ENCODE results near the gene TMCC3.

Gene TMCC3

DNA sequence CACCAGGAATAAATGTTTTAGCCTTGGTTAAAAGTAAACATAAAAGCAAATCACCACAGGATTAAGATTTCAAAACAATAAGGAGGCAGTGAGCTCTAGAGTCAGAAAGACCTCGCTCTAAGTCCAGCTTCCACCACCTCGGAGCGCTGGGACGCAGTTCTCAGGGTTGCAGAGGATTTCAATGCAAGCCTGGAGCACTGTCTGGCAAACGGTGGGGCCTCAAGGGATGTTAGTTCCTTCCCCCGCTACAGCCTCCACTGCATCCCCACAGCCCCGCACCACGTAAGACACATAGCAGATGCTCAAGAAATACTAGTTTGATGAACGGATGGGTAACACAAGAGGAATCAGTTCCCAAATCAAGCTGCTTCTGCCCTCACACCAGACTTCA, 39.3 kb upstream of the TMCC3 start:
- TF ChIP-seq POLR2AphosphoS5 (IDR thresholded peaks at IDR 0.05; ENCODE audit: low read depth, low read length) (no peak), FOXP2 (optimal IDR thresholded peaks at IDR 0.05; ENCODE audit: borderline replicate concordance, extremely low read depth, extremely low read length, insufficient read depth) (no peak), TAF1 (IDR thresholded peaks at IDR 0.05; ENCODE audit: borderline replicate concordance, insufficient read depth, low read length) (no peak), SIN3A (IDR thresholded peaks at IDR 0.05; ENCODE audit: borderline replicate concordance, insufficient read depth, low read length) (no peak)
- TF ChIP-seq, protein P1, sequence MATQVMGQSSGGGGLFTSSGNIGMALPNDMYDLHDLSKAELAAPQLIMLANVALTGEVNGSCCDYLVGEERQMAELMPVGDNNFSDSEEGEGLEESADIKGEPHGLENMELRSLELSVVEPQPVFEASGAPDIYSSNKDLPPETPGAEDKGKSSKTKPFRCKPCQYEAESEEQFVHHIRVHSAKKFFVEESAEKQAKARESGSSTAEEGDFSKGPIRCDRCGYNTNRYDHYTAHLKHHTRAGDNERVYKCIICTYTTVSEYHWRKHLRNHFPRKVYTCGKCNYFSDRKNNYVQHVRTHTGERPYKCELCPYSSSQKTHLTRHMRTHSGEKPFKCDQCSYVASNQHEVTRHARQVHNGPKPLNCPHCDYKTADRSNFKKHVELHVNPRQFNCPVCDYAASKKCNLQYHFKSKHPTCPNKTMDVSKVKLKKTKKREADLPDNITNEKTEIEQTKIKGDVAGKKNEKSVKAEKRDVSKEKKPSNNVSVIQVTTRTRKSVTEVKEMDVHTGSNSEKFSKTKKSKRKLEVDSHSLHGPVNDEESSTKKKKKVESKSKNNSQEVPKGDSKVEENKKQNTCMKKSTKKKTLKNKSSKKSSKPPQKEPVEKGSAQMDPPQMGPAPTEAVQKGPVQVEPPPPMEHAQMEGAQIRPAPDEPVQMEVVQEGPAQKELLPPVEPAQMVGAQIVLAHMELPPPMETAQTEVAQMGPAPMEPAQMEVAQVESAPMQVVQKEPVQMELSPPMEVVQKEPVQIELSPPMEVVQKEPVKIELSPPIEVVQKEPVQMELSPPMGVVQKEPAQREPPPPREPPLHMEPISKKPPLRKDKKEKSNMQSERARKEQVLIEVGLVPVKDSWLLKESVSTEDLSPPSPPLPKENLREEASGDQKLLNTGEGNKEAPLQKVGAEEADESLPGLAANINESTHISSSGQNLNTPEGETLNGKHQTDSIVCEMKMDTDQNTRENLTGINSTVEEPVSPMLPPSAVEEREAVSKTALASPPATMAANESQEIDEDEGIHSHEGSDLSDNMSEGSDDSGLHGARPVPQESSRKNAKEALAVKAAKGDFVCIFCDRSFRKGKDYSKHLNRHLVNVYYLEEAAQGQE (IDR thresholded peaks at IDR 0.05; ENCODE audit: insufficient read depth in 1 of 2, low read depth in 2 of 2, low read length in 2 of 2): no peak

DNA sequence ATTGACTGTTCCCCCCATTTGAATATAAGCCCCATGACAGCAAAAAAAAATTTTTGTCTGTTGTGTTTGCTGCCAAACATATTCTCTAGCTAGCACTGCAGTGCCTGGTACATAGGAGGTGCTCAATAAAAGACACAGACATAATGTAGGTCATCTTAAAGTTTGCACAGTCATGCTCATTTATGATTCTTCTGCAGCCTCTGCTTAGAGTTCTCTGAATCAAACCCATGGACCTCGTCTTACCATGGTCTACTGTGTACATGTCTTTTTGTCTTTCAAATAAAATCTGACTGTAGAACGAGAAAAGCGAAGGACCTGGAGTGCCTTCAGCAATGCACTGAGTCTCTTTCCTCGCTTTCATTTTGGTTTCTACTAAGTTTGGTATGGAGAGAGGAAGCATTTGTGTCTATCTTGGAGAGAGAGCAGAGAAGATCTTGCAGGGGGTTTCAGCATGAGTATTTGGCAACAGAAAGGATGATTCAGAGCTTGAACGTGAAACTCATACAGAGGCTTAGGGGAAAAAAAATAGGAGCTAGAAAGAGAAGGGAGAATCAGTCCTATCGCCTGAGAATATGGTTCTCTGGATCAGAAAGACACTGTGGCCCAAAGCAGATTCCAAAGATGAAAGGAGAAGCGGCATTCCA, 38.8 kb upstream of the TMCC3 start:
- TF ChIP-seq FOXP2 (optimal IDR thresholded peaks at IDR 0.05; ENCODE audit: borderline replicate concordance, extremely low read depth, extremely low read length, insufficient read depth) (no peak), POLR2AphosphoS5 (IDR thresholded peaks at IDR 0.05; ENCODE audit: low read depth, low read length) (no peak), SIN3A (IDR thresholded peaks at IDR 0.05; ENCODE audit: borderline replicate concordance, insufficient read depth, low read length) (no peak), TAF1 (IDR thresholded peaks at IDR 0.05; ENCODE audit: borderline replicate concordance, insufficient read depth, low read length) (no peak)
- TF ChIP-seq, protein P1 (IDR thresholded peaks at IDR 0.05; ENCODE audit: insufficient read depth in 1 of 2, low read depth in 2 of 2, low read length in 2 of 2): no peak

GRCh38 chr12:94687891-94688290, 37.5 kb upstream of the TMCC3 start:
- no peak for TF ChIP-seq TAF1 (IDR thresholded peaks at IDR 0.05; ENCODE audit: borderline replicate concordance, insufficient read depth, low read length)
- TF ChIP-seq, protein P1 (IDR thresholded peaks at IDR 0.05; ENCODE audit: insufficient read depth in 1 of 2, low read depth in 2 of 2, low read length in 2 of 2): no peak
- TF ChIP-seq FOXP2 (optimal IDR thresholded peaks at IDR 0.05; ENCODE audit: borderline replicate concordance, extremely low read depth, extremely low read length, insufficient read depth): no peak
- no peak for TF ChIP-seq SIN3A (IDR thresholded peaks at IDR 0.05; ENCODE audit: borderline replicate concordance, insufficient read depth, low read length)
- TF ChIP-seq POLR2AphosphoS5 (IDR thresholded peaks at IDR 0.05; ENCODE audit: low read depth, low read length): no peak

- no peak for TF ChIP-seq TAF1 (IDR thresholded peaks at IDR 0.05; ENCODE audit: borderline replicate concordance, insufficient read depth, low read length)
- no peak for TF ChIP-seq SIN3A (IDR thresholded peaks at IDR 0.05; ENCODE audit: borderline replicate concordance, insufficient read depth, low read length)
- TF ChIP-seq, protein P1 (IDR thresholded peaks at IDR 0.05; ENCODE audit: insufficient read depth in 1 of 2, low read depth in 2 of 2, low read length in 2 of 2): no peak
- no peak for TF ChIP-seq POLR2AphosphoS5 (IDR thresholded peaks at IDR 0.05; ENCODE audit: low read depth, low read length)
- no peak for TF ChIP-seq FOXP2 (optimal IDR thresholded peaks at IDR 0.05; ENCODE audit: borderline replicate concordance, extremely low read depth, extremely low read length, insufficient read depth)
Measured at GRCh38 chr12:94686834-94687628, 36.7 kb upstream of the TMCC3 start.

Data from PFSK-1 (cell line).